ENCODE measurements around the gene OCRL. TPM values are rescaled to one million over a fixed set of nuclear protein-coding genes. Genes with fewer than 3 reads are reported as not detected.
"Not testable (repeated sequence)": the region's sequence is repeated elsewhere in the genome, so short reads cannot be mapped to it uniquely, and the experiment has no call there.

Gene OCRL
- polyA plus RNA-seq, 10 donors, result 10.8 to 17.7 (median 14.0) TPM

DNA sequence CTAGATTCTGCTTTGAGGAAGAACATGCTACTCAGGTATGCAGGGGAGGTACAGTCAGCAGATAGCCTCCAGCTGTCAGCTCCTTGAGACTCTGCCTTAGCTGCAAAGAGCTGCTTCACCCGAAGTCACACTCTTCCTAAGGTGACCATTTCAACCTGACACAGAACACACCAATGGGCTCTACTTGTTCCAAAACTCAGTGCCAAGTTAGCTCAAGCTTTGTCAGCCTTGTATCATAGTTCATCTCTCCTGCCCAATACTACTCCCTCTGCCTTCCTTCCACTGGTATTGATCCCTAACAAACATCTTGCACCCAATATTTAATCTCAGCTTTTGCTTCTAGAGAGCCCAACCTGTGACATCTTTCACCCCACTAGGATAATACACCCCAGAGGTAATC lies 8.9 kb upstream of the OCRL start:
- DNase-seq, result no peak

GRCh38 chrX:129534816-129535578 lies 5.1 kb upstream of the OCRL start:
- no peak for DNase-seq

GRCh38 chrX:129540722-129541184 lies 694 bp downstream of the OCRL start:
- DNase-seq, result peak in 1 of 3 donors; percentile 42

- DNase-seq, result no peak
Observed at GRCh38 chrX:129544780-129545179, 4.7 kb downstream of the OCRL start.

DNA sequence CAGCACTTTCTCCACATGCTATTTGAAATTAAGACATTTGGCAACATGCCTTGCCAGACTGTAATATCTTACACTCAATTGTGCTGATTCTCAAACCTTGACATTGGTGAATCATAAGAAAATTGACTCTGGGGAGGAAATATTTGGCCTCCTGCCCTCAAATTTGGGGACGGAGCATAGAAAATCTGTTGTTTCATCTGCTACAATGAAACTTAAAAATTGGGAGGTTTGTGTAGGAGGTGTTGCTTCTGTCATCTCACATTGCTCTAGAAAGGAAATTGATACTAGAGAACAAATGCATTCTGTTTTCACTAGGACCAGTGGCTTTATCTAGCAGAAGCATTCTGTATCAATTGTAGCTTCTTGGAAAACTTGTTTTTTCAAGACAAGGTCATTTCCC lies 5.3 kb downstream of the OCRL start:
- no peak for DNase-seq

GRCh38 chrX:129549124-129549523 lies 9.1 kb downstream of the OCRL start:
- DNase-seq, result no peak

DNA sequence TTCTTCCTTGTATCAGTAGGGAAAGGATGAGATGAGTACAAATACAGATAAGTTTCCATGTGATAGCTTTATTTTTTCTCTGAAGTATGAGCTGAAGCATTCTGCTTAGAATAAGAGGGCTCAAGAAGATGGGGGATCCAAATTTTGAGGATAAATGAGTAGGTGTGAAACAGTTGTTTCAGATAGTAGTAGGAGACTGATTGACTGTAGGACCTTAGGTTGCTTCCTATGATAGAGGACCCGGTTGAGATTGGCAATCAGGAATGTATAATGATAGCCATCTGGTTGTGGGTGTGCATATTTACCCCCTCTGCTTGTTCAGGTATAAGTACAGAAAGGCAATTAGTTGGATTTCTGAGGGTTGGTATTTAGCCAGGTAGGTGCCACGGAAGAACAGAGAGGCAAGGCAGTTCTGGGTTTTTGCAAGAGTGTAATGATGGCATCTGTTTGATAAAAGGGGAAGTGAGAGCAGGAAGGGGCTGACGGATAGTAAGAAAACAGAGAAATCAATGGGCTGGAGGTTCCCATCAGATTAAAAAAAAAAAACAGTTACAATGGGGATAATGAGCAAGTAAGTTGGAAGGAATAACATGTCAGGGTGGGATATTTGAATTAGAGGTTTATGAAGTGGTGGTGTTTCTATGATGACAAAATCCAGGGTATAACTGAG lies 13.7 kb downstream of the OCRL start:
- no peak for DNase-seq

- DNase-seq, result not testable (repeated sequence)
Observed at GRCh38 chrX:129554816-129555215, 14.8 kb downstream of the OCRL start.

DNA sequence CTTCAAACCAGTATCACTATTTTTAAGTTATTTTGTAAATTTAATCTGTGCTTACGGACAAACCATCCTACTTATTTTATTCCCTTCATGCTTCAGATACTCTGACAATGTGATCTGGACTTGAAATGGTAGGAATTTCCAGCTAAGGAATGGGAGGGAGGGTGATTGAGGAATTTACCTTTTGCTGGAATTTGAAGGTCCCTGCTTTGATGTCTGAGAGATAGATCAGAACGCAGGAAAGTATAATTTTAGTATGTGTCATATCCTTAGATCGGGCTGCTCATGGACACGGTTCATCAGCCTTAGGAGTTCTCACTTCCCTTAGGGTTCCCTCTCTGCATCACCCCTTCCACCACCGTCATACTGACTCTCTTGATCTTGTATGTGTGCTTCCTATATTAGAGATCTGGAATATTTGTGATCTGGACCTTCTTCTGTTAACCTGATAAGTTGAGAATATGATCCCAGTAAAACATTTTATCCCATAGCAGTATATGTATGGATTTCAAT lies 16.8 kb downstream of the OCRL start:
- no peak for DNase-seq

- no peak for DNase-seq
Observed at GRCh38 chrX:129557844-129558480, 17.9 kb downstream of the OCRL start.

GRCh38 chrX:129559783-129560182 lies 19.7 kb downstream of the OCRL start:
- DNase-seq, result peak in 1 of 3 donors; percentile 29

GRCh38 chrX:129561453-129561852 lies 21.4 kb downstream of the OCRL start:
- no peak for DNase-seq

DNA sequence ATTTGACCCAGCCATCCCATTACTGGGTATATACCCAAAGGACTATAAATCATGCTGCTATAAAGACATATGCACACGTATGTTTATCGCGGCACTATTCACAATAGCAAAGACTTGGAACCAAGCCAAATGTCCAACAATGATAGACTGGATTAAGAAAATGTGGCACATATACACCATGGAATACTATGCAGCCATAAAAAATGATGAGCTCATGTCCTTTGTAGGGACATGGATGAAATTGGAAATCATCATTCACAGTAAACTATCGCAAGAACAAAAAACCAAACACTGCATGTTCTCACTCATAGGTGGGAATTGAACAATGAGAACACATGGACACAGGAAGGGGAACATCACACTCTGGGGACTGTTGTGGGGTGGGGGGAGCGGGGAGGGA lies 24.3 kb downstream of the OCRL start:
- DNase-seq, result not testable (repeated sequence)

GRCh38 chrX:129565046-129565650 lies 25.1 kb downstream of the OCRL start:
- DNase-seq, result peak; percentile 20 to 83 (median 77)

- peak in 2 of 3 donors; percentile 26 to 72 for DNase-seq
Observed at GRCh38 chrX:129566073-129566472, 26.0 kb downstream of the OCRL start.

DNA sequence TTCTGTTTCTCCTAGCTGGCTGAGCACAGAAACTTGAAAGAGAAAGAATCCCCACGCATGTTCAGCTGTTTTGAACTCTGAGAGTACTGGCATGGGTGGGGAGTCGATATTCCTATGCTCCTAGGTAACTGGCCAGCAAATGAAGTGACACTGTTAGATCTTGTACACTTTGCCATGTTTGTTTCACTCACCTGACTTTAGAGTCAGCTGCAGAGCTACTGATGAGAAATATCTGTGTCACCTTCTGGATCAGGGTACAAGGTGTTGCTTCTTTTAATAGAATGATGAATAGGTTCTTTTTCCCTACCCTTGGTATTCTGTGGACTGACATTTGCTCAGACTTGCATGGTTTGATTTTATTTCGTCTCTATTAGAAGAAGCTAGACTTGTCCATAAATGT lies 28.3 kb downstream of the OCRL start:
- no peak for DNase-seq

GRCh38 chrX:129572422-129572821 lies 32.4 kb downstream of the OCRL start:
- peak in 1 of 3 donors; percentile 12 for DNase-seq

DNA sequence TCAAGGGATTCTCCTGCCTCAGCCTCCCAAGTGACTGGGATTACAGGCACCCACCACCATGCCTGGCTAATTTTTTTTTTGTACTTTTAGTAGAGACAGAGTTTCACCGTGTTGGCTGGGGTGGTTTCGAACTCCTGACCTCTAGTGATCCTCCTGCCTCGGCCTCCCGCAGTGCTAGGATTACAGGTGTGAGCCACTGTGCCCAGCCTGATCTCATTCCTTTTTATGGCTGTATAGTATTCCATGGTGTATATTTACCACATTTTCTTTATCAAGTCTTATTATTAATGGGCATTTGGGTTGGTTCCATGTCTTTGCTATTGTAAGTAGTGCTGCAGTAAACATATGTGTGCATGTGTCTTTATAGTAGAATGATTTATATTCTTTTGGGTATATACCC lies 33.6 kb downstream of the OCRL start:
- DNase-seq, result not testable (repeated sequence)

DNA sequence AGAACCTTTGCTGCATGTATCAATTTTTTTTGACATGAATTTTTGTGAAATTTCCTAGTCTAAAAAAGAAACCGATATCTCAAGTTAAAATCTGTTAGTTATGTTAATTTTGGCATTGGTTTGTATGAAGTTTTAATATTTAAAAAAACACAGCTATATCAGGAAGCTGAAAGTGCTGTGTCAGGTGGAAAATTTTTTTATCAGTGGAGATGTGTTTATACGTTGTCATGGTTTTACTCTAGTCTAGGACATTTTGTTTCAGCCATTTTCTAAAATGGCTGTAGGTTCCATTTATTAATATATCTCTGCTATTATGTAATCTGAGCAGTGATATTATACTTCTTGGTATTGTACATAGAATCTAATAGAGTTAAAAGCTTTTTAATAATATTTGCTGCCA lies 34.2 kb downstream of the OCRL start:
- no peak for DNase-seq

DNA sequence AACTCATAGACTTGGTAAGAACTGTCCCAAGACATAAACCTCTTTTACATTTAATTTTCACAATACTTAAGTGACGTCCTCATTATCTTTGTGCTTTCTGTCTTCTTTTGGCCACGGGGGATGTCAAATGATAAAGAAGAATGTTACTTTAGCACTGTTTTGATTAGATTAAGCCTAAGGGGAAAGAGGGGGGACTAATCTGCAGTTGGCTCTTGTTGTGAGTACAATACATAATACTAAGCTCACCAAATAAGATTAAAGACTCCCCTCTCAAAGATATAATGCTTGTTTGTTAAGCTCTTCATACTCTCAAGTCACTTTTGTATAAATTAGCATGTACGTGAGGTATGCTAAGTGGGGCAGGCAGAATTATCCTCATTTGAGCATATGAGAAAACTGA lies 36.5 kb downstream of the OCRL start:
- DNase-seq, result no peak

GRCh38 chrX:129577473-129577872 lies 37.4 kb downstream of the OCRL start:
- DNase-seq, result peak; percentile 50 to 72 (median 60)

DNA sequence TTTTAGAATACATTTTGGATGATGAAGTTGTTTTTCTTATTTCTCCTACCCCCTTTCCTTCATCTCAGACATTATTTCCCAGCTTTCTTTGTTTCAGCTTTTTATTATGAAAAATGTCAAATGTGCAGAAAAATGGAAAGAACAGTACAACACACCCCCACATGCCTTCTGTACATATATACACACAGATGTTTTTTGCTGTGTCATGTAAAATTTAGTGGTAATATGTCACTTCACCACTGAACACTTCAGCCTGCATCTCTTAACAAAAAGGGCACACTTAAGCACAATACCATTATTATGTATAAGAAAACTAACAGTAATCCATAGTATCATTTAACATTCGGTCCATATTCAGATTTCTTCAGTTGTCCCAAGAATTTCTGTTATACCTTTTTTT lies 37.8 kb downstream of the OCRL start:
- DNase-seq, result no peak

Data from muscle of back (tissue), 11 donors.